T-cell (primary cell): ENCODE measurements around the gene EIF3M. TPM values are rescaled to one million over a fixed set of nuclear protein-coding genes. Genes with fewer than 3 reads are reported as not detected.

Experiments
- ATAC-seq, 4 experiments: fragments of 200-7000 bp in 3 of 4; fragments of 150-1000 bp in 1 of 4; cut with Tn5 transposase; replicated peaks in 1 of 4; 1 replicate in 3 of 4; 2 replicates in 1 of 4; pipeline ENCODE4 v1.10.0; 2021; ENCODE audit warnings: moderate library complexity in 3 of 4, mild to moderate bottlenecking in 2 of 4, moderate number of reproducible peaks in 1 of 4
- CTCF ChIA-PET, 2 donors: fragments of 300-600 bp; sonication (Branson Sonifier 250); formaldehyde crosslinking; loops; one replicate each; lab custom pipeline; 2022; ENCODE audit warnings: antibody characterized with exemption in 2 of 2; lab: Charles Lee
- POLR2A ChIA-PET, 2 donors: fragments of 300-600 bp; sonication (Branson Sonifier 250); formaldehyde crosslinking; loops; one replicate each; lab custom pipeline; 2022; ENCODE audit warnings: antibody characterized with exemption in 2 of 2; lab: Charles Lee
- DNase-seq, 35 experiments: peaks; one replicate each; pipeline versions ENCODE4 v3.0.0 to v3.0.0-alpha.2; 2013 to 2023
- H3K27ac ChIP-seq: one replicate; pipeline ENCODE4 v1.5.1; 2013; ENCODE audit warnings: low read length
- H3K27me3 ChIP-seq, 2 experiments: replicated peaks in 1 of 2; 1 replicate in 1 of 2; 2 replicates in 1 of 2; pipeline versions ENCODE4 v1.6.1 to v1.7.0; 2013; ENCODE audit warnings: low read length in 1 of 2, mixed read lengths in 1 of 2; ENCODE audit not compliant: control insufficient read depth in 2 of 2, insufficient read depth in 2 of 2; ENCODE audit errors: extremely low read depth in 1 of 2
- H3K36me3 ChIP-seq, 2 donors: 1 replicate in 1 of 2; 2 replicates in 1 of 2; pipeline versions ENCODE4 v1.6.1 to v1.7.0; 2013; ENCODE audit warnings: low read length in 1 of 2; ENCODE audit not compliant: control insufficient read depth in 2 of 2, insufficient read depth in 1 of 2; ENCODE audit errors: extremely low read depth in 1 of 2
- H3K4me1 ChIP-seq, 2 experiments: 1 replicate in 1 of 2; 2 replicates in 1 of 2; pipeline versions ENCODE4 v1.6.1 to v1.7.0; 2013; ENCODE audit warnings: low read length in 2 of 2, mixed read lengths in 1 of 2; ENCODE audit not compliant: insufficient read depth in 2 of 2, control insufficient read depth in 1 of 2; ENCODE audit errors: extremely low read depth in 1 of 2
- H3K4me3 ChIP-seq, 2 donors: 1 replicate in 1 of 2; 2 replicates in 1 of 2; pipeline versions ENCODE4 v1.5.1 to v1.7.0; 2013; ENCODE audit warnings: mild to moderate bottlenecking in 2 of 2, low read length in 1 of 2, moderate library complexity in 1 of 2; ENCODE audit not compliant: control insufficient read depth in 1 of 2; ENCODE audit errors: extremely low read depth in 1 of 2
- H3K9me3 ChIP-seq: 2 replicates; pipeline ENCODE4 v1.7.0; 2013
- H3K27ac Mint-ChIP-seq, 2 donors: one replicate each; pipeline ENCODE4 v1.8.0; 2020 to 2021; ENCODE audit warnings: mild to moderate bottlenecking in 2 of 2, mixed read lengths in 2 of 2
- H3K27me3 Mint-ChIP-seq, 2 donors: one replicate each; pipeline ENCODE4 v1.8.0; 2021 to 2022; ENCODE audit warnings: mixed read lengths in 2 of 2
- H3K36me3 Mint-ChIP-seq: one replicate; pipeline ENCODE4 v1.8.0; 2021; ENCODE audit warnings: mixed read lengths
- H3K4me1 Mint-ChIP-seq, 3 donors: one replicate each; pipeline ENCODE4 v1.8.0; 2020 to 2022; ENCODE audit warnings: mixed read lengths in 3 of 3, mild to moderate bottlenecking in 1 of 3
- H3K4me3 Mint-ChIP-seq, 3 donors: one replicate each; pipeline ENCODE4 v1.8.0; 2020 to 2022; ENCODE audit warnings: mild to moderate bottlenecking in 3 of 3, mixed read lengths in 3 of 3, moderate library complexity in 3 of 3
- H3K9me3 Mint-ChIP-seq, 3 donors: one replicate each; pipeline ENCODE4 v1.8.0; 2020 to 2022; ENCODE audit warnings: mixed read lengths in 3 of 3
- WGBS: methylation state at CpG from one replicate; pipeline ENCODE4 v1.1.5; 2013; ENCODE audit warnings: missing lambda C conversion rate; ENCODE audit not compliant: insufficient coverage; 5-methylcytosine and 5-hydroxymethylcytosine counted together
- total RNA-seq, 35 experiments: library from RNA in 6 of 35; stranded (reverse) in 6 of 35; fragments of 120-200 nt in 1 of 35; gene quantifications; one replicate each; pipeline versions ENCODE4 v1.2.1 to v1.2.4 and lab custom pipeline; 2013 to 2026

EIF3M gene
- total RNA-seq, 5 donors from 2014 or later (not counting 1 experiment from before 2014, with no cell fraction given) = 184 to 229 (median 209) TPM

DNA sequence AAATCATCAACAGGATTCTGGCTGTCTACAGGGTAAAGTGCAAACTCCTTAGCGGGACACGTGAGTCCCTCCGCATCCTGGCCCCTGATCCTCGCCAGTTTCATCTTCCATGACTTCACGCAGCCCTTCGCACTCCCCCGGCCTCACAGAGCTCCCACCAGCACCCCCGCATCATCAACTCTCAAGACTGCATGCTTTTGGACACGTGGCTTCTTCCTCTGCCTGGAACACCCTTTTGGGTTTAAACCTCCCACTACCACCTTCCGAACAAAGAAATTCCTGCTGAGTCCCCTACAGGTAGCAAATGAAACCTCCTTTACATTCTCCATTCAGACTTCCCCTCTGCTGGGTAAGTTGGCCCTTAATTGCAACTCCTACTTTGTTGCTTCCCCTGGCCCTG, 12.6 kb upstream of the EIF3M start:
- Mint-ChIP-seq H3K36me3 (no peaks in the 10 kb centered on the region), H3K4me1 (peaks cover 14 to 23% (median 15%) of the 10 kb centered on the region in 3 donors), H3K27ac (no peak overlapping the region), H3K4me3 (no peak overlapping the region), H3K27me3 (peaks cover 14 to 16% of the 10 kb centered on the region in 2 donors), H3K9me3 (no peaks in the 10 kb centered on the region)
- no peak for ATAC-seq
- no peaks in the 10 kb centered on the region for H3K9me3 ChIP-seq
- no peak overlapping the region for H3K4me3 ChIP-seq
- H3K36me3 ChIP-seq = no peaks in the 10 kb centered on the region
- no peak overlapping the region for H3K27ac ChIP-seq
- H3K4me1 ChIP-seq = no peaks in the 10 kb centered on the region
- DNase-seq = no peak
- 90% methylated on average over 10 of the region's 10 CpGs for WGBS
- ChIA-PET CTCF (no interaction called here), POLR2A (no interaction called here)
- peaks cover 0 to 5% of the 10 kb centered on the region in 2 experiments for H3K27me3 ChIP-seq

DNA sequence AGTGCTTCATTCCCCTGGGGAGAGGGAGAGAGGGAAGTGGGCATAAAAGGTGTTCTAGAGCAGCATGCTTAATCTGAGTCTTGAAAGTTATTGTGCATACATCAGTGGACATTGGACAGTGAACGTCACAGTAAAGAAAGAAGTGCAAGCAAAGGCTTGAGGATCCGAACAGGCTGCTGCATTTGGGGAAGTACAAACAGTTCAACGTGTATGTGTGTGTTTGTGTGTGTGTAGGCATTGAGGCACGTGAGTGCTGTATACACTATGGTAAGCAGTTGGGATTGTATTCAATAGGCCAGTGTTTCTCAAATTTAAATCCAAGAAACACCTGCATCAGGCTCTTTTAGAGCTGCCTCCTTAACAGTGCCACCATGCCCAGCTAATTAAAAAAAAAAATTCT, 10.4 kb upstream of the EIF3M start:
- ChIA-PET CTCF (interaction anchor here in 1 of 2 donors (0.7 kb wide), 1 partner anchor 577 kb away, joined by 3 read pairs; no protein-coding TSS in a partner anchor), POLR2A (no interaction called here)
- Mint-ChIP-seq H3K4me3 (no peak overlapping the region), H3K27ac (no peak overlapping the region), H3K36me3 (no peaks in the 10 kb centered on the region), H3K9me3 (no peaks in the 10 kb centered on the region), H3K27me3 (peaks cover 14 to 18% of the 10 kb centered on the region in 2 donors), H3K4me1 (peaks cover 2 to 9% (median 5%) of the 10 kb centered on the region in 3 donors)
- WGBS = 86% methylated on average over 1 of the region's 4 CpGs
- no peak for DNase-seq
- Histone ChIP-seq H3K27me3 (peaks cover 0 to 5% of the 10 kb centered on the region in 2 experiments), H3K27ac (no peak overlapping the region), H3K36me3 (no peaks in the 10 kb centered on the region), H3K4me1 (no peaks in the 10 kb centered on the region), H3K4me3 (no peak overlapping the region), H3K9me3 (no peaks in the 10 kb centered on the region)
- no peak for ATAC-seq

DNA sequence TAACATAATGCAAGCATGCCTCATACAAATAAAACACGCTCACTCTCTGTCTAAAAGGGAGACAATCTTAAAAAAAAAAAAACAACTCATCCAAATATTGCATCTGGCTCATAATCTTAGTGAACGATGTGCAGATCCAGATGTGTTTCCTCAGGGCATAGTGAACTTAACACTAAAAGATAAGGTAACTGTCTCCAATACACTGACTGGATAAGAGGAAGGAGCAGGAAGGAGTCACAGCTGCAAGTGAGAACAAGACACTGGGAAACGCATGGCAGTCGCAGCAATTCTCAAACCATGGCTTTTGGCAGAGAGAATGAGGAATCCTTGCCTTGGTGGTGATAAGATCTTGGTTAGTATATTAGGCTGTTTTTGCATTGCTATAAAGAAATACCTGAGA, 9.2 kb upstream of the EIF3M start:
- Histone ChIP-seq H3K9me3 (no peaks in the 10 kb centered on the region), H3K4me3 (no peak overlapping the region), H3K4me1 (no peaks in the 10 kb centered on the region), H3K27ac (no peak overlapping the region), H3K27me3 (peaks cover 0 to 5% of the 10 kb centered on the region in 2 experiments), H3K36me3 (no peaks in the 10 kb centered on the region)
- no peak overlapping the region for H3K4me3 Mint-ChIP-seq
- H3K27ac Mint-ChIP-seq = no peak overlapping the region
- POLR2A ChIA-PET = interaction anchor here in 1 of 2 donors (0.7 kb wide), 1 partner anchor 63 kb away, joined by 7 read pairs; no protein-coding TSS in a partner anchor
- ATAC-seq (no peak), DNase-seq (no peak)
- WGBS = 92% methylated on average over 2 of the region's 4 CpGs
- CTCF ChIA-PET = no interaction called here
- peaks cover 14 to 18% of the 10 kb centered on the region in 2 donors for H3K27me3 Mint-ChIP-seq
- peaks cover 2 to 9% (median 5%) of the 10 kb centered on the region in 3 donors for H3K4me1 Mint-ChIP-seq
- H3K9me3 Mint-ChIP-seq = no peaks in the 10 kb centered on the region
- no peaks in the 10 kb centered on the region for H3K36me3 Mint-ChIP-seq

DNA sequence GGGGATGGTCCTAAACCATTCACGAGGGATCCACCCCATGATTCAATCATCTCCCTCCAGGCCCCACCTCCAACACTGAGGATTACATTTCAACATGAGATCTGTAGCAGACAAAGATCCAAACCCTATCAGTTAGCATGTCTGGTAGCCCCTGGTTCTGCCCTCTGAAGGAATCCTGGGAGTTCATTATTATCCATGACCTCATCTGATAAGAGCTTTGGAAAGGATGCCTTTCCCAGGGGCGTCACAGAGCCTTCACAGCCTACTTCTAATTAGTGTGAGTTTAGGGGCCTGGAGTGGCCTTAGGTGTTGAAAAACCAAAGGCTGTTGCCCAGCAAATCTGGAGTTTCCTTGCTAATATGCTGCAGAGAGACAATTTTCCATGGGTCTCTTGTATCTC, 8.6 kb upstream of the EIF3M start:
- DNase-seq = no peak
- H3K27me3 Mint-ChIP-seq = peaks cover 14 to 18% of the 10 kb centered on the region in 2 donors
- Histone ChIP-seq H3K27ac (no peak overlapping the region), H3K27me3 (peaks cover 0 to 5% of the 10 kb centered on the region in 2 experiments), H3K9me3 (no peaks in the 10 kb centered on the region), H3K4me1 (no peaks in the 10 kb centered on the region), H3K36me3 (no peaks in the 10 kb centered on the region), H3K4me3 (no peak overlapping the region)
- ChIA-PET POLR2A (interaction anchor here in 1 of 2 donors (0.7 kb wide), 1 partner anchor 62 kb away, joined by 7 read pairs; no protein-coding TSS in a partner anchor), CTCF (no interaction called here)
- 73% methylated on average over 2 of the region's 2 CpGs for WGBS
- no peaks in the 10 kb centered on the region for H3K36me3 Mint-ChIP-seq
- H3K4me3 Mint-ChIP-seq = no peak overlapping the region
- no peak overlapping the region for H3K27ac Mint-ChIP-seq
- no peak for ATAC-seq
- no peaks in the 10 kb centered on the region for H3K9me3 Mint-ChIP-seq
- H3K4me1 Mint-ChIP-seq = peaks cover 2 to 9% (median 5%) of the 10 kb centered on the region in 3 donors

DNA sequence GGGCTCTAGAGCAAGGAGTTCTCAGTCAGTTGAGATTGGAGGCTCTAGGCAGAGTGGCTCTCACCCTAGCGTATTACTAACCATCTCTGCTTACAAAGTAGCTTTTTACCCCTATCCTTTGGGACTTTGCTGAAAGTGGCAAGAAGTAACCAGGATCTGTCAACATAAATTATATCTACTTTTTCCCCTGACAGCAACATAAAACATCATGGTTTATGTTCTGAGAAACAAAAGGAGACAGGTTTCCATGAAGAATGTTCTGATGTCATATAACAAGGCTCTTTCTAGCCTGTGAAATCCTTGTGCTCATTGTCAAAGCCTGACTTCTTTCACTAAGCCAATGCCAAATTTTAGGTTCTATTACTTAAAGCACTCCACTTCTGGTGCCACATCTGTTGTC, 7.2 kb upstream of the EIF3M start:
- ChIA-PET POLR2A (no interaction called here), CTCF (no interaction called here)
- DNase-seq (no peak), ATAC-seq (no peak)
- no CpG with 5 or more reads among the region's 1 CpG for WGBS
- Histone ChIP-seq H3K9me3 (no peaks in the 10 kb centered on the region), H3K4me3 (no peak overlapping the region), H3K36me3 (no peaks in the 10 kb centered on the region), H3K27ac (no peak overlapping the region), H3K27me3 (peaks cover 0 to 5% of the 10 kb centered on the region in 2 experiments), H3K4me1 (no peaks in the 10 kb centered on the region)
- Mint-ChIP-seq H3K4me1 (peaks cover 2 to 5% (median 3%) of the 10 kb centered on the region in 3 donors), H3K4me3 (no peak overlapping the region), H3K9me3 (no peaks in the 10 kb centered on the region), H3K27me3 (peaks cover 7 to 8% of the 10 kb centered on the region in 2 donors), H3K36me3 (no peaks in the 10 kb centered on the region), H3K27ac (no peak overlapping the region)

DNA sequence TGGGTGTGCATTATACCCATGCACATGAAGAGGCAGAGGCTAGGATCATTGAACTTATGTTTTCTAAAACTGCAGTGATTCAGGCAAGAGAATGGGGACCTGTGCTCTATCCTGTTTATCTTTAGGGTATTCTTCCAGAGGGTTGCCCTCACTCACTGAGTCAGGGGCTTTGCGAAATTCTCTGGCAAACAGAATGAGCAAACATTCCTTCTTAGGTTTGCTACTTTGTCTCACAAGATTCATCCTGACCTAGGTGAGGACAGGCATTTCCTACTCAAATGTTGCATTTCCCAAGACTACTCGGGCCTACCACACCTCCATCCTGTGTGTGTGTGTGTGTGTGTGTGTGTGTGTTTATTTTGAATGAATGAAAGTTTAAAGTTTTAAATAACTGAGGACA, 2.7 kb upstream of the EIF3M start:
- Histone ChIP-seq H3K27me3 (no peaks in the 10 kb centered on the region), H3K9me3 (no peaks in the 10 kb centered on the region), H3K36me3 (peaks cover 0 to under 1% of the 10 kb centered on the region in 2 donors), H3K4me1 (peaks cover 9 to 16% of the 10 kb centered on the region in 2 experiments), H3K27ac (no peak overlapping the region), H3K4me3 (no peak overlapping the region)
- no peak overlapping the region for H3K27ac Mint-ChIP-seq
- ATAC-seq (no peak), DNase-seq (no peak)
- H3K4me1 Mint-ChIP-seq = peaks cover 18 to 26% (median 23%) of the 10 kb centered on the region in 3 donors
- no peak overlapping the region for H3K4me3 Mint-ChIP-seq
- 100% methylated on average over 1 of the region's 2 CpGs for WGBS
- peaks cover 3% of the 10 kb centered on the region for H3K36me3 Mint-ChIP-seq
- H3K27me3 Mint-ChIP-seq = peaks cover 0 to 2% of the 10 kb centered on the region in 2 donors
- no peaks in the 10 kb centered on the region for H3K9me3 Mint-ChIP-seq
- ChIA-PET CTCF (no interaction called here), POLR2A (no interaction called here)
